Activated B cell treated with CpG ODN at 0.5 μM for 24 hours (primary cell): ENCODE data around the gene RCCD1. TPM values are rescaled to one million over a fixed set of nuclear protein-coding genes. Genes with fewer than 3 reads are reported as not detected.

Source experiments
- ATAC-seq: fragments of 200-7000 bp; cut with Tn5 transposase; one replicate; pipeline ENCODE4 v1.10.0; 2021; ENCODE audit warnings: low read depth, mild to moderate bottlenecking, moderate library complexity
- CTCF ChIA-PET: fragments of 350-600 bp; sonication (Branson Sonifier 250); formaldehyde crosslinking; loops from one replicate; lab custom pipeline; 2021; ENCODE audit warnings: antibody characterized with exemption; lab: Charles Lee
- POLR2A ChIA-PET: fragments of 350-600 bp; sonication (Branson Sonifier 250); formaldehyde crosslinking; loops from one replicate; lab custom pipeline; 2021; ENCODE audit warnings: antibody characterized with exemption; lab: Charles Lee
- DNase-seq: peaks from one replicate; pipeline ENCODE4 v3.0.0; 2022
- H3K27ac Mint-ChIP-seq: one replicate; pipeline ENCODE4 v1.8.0; 2020; ENCODE audit warnings: mixed read lengths
- H3K27me3 Mint-ChIP-seq: one replicate; pipeline ENCODE4 v1.8.0; 2021; ENCODE audit warnings: mixed read lengths
- H3K36me3 Mint-ChIP-seq: one replicate; pipeline ENCODE4 v1.8.0; 2021; ENCODE audit warnings: low read depth, mixed read lengths
- H3K4me1 Mint-ChIP-seq: one replicate; pipeline ENCODE4 v1.8.0; 2021; ENCODE audit warnings: mixed read lengths
- H3K4me3 Mint-ChIP-seq: one replicate; pipeline ENCODE4 v1.8.0; 2020; ENCODE audit warnings: mild to moderate bottlenecking, mixed read lengths
- H3K9me3 Mint-ChIP-seq: one replicate; pipeline ENCODE4 v1.8.0; 2020; ENCODE audit warnings: mixed read lengths
- intact Hi-C: fragments of 100-400 bp; cut with micrococcal nuclease; formaldehyde crosslinking; loops from one replicate; pipeline ENCODE4 v1.15.1; 2024
- total RNA-seq: library from RNA; stranded (reverse); gene quantifications from 2 replicates; pipeline ENCODE4 v1.2.3, GENCODE V29; 2022
- TF ChIP-seq, protein P1 (sequence below): fragments of 200-600 bp; IDR thresholded peaks from one replicate; pipeline ENCODE4 v1.8.0; 2022; ENCODE audit warnings: antibody characterized with exemption, mild to moderate bottlenecking

RCCD1 gene
- total RNA-seq, 1 donor from 2014 or later = 19.3 TPM

DNA sequence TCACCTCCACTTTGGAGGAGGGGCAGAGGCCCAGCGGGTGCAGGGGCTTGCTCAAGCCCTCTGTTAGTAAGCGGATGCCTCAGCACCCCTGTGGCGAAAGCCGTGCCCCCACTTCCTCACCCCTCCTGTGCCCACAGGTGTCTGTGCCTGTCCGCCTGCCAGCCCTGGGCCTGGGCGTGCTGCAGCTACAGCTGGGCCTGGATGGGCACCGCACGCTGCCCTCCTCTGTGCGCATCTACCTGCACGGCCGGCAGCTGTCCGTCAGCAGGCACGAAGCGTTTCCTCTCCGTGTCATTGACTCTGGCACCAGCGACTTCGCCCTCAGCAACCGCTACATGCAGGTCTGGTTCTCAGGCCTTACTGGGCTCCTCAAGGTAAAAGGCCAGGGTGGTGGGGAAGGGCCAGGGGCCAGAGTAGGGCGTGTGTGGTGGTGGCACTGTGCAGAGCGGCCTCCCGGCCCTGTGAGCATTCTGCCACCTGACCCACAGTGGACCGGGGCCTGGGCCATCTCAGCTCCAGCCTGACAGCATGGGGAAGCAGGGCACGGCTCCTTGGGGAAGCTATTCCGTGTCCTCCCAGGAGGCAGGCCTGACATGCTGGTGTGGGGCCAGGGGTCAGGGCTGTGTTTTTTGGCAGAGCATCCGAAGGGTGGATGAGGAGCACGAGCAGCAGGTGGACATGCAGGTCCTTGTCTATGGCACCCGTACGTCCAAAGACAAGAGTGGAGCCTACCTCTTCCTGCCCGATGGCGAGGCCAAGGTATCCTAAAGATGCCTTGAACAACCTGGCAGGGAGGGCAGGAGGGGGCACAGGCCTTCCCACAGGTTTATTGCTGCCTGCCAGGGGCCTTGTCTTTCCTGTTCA is 42.5 kb upstream of the RCCD1 start:
- intact Hi-C loops = no loop called here
- ChIA-PET CTCF (no interaction called here), POLR2A (no interaction called here)
- Mint-ChIP-seq H3K4me1 (peaks cover 10% of the 10 kb centered on the region), H3K36me3 (peaks cover 90% of the 10 kb centered on the region), H3K9me3 (no peaks in the 10 kb centered on the region), H3K27me3 (no peaks in the 10 kb centered on the region), H3K27ac (no peak overlapping the region), H3K4me3 (no peak overlapping the region)
- no peak for ATAC-seq
- DNase-seq = no peak
- TF ChIP-seq, protein P1, sequence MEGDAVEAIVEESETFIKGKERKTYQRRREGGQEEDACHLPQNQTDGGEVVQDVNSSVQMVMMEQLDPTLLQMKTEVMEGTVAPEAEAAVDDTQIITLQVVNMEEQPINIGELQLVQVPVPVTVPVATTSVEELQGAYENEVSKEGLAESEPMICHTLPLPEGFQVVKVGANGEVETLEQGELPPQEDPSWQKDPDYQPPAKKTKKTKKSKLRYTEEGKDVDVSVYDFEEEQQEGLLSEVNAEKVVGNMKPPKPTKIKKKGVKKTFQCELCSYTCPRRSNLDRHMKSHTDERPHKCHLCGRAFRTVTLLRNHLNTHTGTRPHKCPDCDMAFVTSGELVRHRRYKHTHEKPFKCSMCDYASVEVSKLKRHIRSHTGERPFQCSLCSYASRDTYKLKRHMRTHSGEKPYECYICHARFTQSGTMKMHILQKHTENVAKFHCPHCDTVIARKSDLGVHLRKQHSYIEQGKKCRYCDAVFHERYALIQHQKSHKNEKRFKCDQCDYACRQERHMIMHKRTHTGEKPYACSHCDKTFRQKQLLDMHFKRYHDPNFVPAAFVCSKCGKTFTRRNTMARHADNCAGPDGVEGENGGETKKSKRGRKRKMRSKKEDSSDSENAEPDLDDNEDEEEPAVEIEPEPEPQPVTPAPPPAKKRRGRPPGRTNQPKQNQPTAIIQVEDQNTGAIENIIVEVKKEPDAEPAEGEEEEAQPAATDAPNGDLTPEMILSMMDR = no peak

DNA sequence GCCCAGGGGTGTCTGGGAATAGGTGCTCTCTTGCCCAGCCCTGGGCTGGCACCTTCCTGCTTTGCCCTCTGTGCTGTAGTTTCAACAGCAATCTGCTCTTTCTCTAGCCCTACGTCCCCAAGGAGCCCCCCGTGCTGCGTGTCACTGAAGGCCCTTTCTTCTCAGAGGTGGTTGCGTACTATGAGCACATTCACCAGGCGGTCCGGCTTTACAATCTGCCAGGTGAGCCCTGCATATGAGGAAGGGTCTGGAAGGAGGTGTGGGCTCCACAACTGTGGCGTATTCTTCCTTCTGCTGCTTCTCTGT is 42.0 kb upstream of the RCCD1 start:
- ATAC-seq (no peak), DNase-seq (no peak)
- TF ChIP-seq, protein P1 = no peak
- ChIA-PET POLR2A (no interaction called here), CTCF (no interaction called here)
- intact Hi-C loops = no loop called here
- H3K4me1 Mint-ChIP-seq = peaks cover 10% of the 10 kb centered on the region
- peaks cover 90% of the 10 kb centered on the region for H3K36me3 Mint-ChIP-seq
- no peak overlapping the region for H3K27ac Mint-ChIP-seq
- no peak overlapping the region for H3K4me3 Mint-ChIP-seq
- no peaks in the 10 kb centered on the region for H3K27me3 Mint-ChIP-seq
- no peaks in the 10 kb centered on the region for H3K9me3 Mint-ChIP-seq

DNA sequence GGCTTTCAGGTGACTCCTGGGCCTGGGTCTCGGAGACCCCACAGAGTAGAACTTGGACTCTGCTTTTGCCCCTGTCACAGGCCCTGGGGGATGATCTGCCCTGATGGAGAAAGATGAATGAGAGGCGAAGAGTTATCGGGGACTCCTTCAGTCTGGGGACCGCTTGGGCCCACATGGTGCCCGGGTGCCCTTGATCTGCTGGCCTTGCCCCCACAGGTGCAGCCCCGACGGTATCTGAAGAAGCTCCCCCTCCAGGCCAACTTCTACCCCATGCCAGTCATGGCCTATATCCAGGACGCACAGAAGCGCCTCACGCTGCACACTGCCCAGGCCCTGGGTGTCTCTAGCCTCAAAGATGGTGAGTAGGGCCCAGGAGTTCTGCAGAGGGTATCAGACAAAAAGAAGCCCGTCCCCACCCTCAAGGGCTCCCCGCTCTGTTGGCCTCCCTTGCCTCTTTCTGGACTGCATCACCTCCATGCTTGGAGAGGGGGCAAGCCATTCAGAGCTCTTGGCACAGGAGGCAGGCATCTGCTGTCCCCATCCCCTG is 41.2 kb upstream of the RCCD1 start:
- intact Hi-C loops = no loop called here
- Mint-ChIP-seq H3K36me3 (peaks cover 93% of the 10 kb centered on the region), H3K27ac (no peak overlapping the region), H3K27me3 (no peaks in the 10 kb centered on the region), H3K4me1 (peaks cover 10% of the 10 kb centered on the region), H3K4me3 (no peak overlapping the region), H3K9me3 (no peaks in the 10 kb centered on the region)
- DNase-seq = no peak
- TF ChIP-seq, protein P1 = no peak
- ATAC-seq = no peak
- CTCF ChIA-PET = interaction anchor here (1.1 kb wide), 1 partner anchor 18 kb away, joined by 3 read pairs; the partner anchor contains the start of gene HDDC3
- POLR2A ChIA-PET = interaction anchor here (1.2 kb wide), 2 partner anchors 12 to 18 kb away, joined by 3 to 5 read pairs; no protein-coding TSS in a partner anchor

DNA sequence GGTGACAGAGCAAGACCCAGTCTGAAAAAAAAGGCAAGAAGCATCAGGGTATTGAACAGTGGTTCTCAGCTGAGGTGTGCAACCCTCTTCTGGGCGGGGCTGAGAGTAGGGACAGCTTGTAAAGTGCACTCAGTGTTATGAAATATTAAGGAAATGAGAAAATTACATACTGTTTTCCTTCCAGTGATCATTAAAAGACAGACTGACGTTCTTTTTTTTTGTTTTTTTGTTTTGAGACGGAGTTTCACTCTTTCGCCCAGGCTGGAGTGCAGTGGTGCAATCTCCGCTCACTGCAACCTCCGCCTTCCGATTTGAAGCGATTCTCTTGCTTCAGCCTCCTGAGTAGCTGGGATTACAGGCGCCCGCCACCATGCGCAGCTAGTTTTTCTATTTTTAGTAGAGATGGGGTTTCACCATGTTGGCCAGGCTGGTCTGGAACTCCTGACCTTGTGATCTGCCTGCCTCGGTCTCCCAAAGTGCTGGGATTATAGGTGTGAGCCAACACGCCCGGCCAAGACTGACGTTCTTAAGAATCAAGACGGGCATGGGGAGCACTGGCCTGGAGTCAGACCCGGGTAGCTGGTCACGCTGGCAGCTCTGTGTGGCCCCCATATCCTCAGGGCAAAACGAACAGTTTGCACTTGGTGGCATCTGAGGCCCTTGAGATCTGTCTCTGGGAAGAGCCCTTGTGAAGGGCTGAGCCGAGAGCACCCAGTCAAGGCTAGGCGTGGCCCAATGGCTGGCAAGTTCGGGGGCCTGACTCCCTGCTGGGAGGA is 40.2 kb upstream of the RCCD1 start:
- Mint-ChIP-seq H3K4me3 (no peak overlapping the region), H3K4me1 (peaks cover 10% of the 10 kb centered on the region), H3K9me3 (no peaks in the 10 kb centered on the region), H3K36me3 (peaks cover 92% of the 10 kb centered on the region), H3K27ac (no peak overlapping the region), H3K27me3 (no peaks in the 10 kb centered on the region)
- TF ChIP-seq, protein P1 = no peak
- DNase-seq = no peak
- ChIA-PET POLR2A (interaction anchor here (0.7 to 1.2 kb wide), 3 partner anchors 12 to 17 kb away, joined by 3 to 5 read pairs (median 3); no protein-coding TSS in a partner anchor), CTCF (interaction anchor here (1.1 kb wide), 1 partner anchor 17 kb away, joined by 3 read pairs; the partner anchor contains the start of gene HDDC3)
- ATAC-seq = no peak
- intact Hi-C loops = loop anchor here (1.0 kb wide), 1 partner anchor 11 kb away; the partner anchor contains the start of gene MAN2A2
